Measurements from ENCODE around the gene FOXN3. TPM values are rescaled to one million over a fixed set of nuclear protein-coding genes. Genes with fewer than 3 reads are reported as not detected.
A peak's percentile ranks its signal among the peaks of the same experiment; 100 is the strongest.

FOXN3 gene
- total RNA-seq, 1 experiment from 2014 or later: 125 TPM

GRCh38 chr14:89279649-89280232, 137.3 kb downstream of the FOXN3 start:
- Histone ChIP-seq H3K4ac (ENCODE audit: low read depth, low read length) (no peak overlapping the region), H3K9ac (ENCODE audit: extremely low read depth, insufficient read length, low read length) (no peak overlapping the region), H2AFZ (ENCODE audit: low read length) (no peak overlapping the region), H2BK5ac (ENCODE audit: insufficient read length, low read length) (no peak overlapping the region), H3K27me3 (ENCODE audit: insufficient read depth, low read length) (no peaks in the 10 kb centered on the region), H3K4me1 (ENCODE audit: insufficient read depth, low read length) (peaks cover 8% of the 10 kb centered on the region; the same call in 1 of the 2 replicates), H3K56ac (ENCODE audit: insufficient read length, low read depth, low read length) (no peak overlapping the region), H3K9me3 (ENCODE audit: control insufficient read depth, low read depth, low read length) (no peaks in the 10 kb centered on the region), H3K23ac (ENCODE audit: insufficient read length, low read depth, low read length) (no peak overlapping the region), H3K79me1 (ENCODE audit: insufficient read depth, low read depth, low read length, poor library complexity, severe bottlenecking) (peaks cover 3% of the 10 kb centered on the region), H4K5ac (ENCODE audit: insufficient read length, low read depth, low read length) (no peak overlapping the region), H4K20me1 (ENCODE audit: control insufficient read depth, insufficient read depth, insufficient read length) (no peaks in the 10 kb centered on the region), H3K23me2 (ENCODE audit: insufficient read length, low read depth, low read length, poor library complexity, severe bottlenecking) (no peaks in the 10 kb centered on the region), H4K91ac (ENCODE audit: insufficient read length, low read depth, low read length) (no peak overlapping the region), H3T11ph (ENCODE audit: low read length) (no peak overlapping the region), H3K4me2 (ENCODE audit: insufficient read depth, insufficient read length, low read length) (no peak overlapping the region), H2BK15ac (ENCODE audit: low read depth, low read length) (no peak overlapping the region), H4K8ac (replicated peaks; ENCODE audit: insufficient read length, low read depth, low read length) (no peak overlapping the region), H3K79me2 (ENCODE audit: insufficient read depth, low read length) (peaks cover 13% of the 10 kb centered on the region; the same call in 1 of the 2 replicates), H2AK5ac (ENCODE audit: insufficient read length, low read length) (no peak overlapping the region), H2BK120ac (ENCODE audit: low read depth, low read length, poor library complexity, severe bottlenecking) (no peak overlapping the region), H3K14ac (ENCODE audit: insufficient read depth, low read length) (no peak overlapping the region), H2BK20ac (ENCODE audit: low read depth, low read length, poor library complexity, severe bottlenecking) (no peak overlapping the region), H3K18ac (ENCODE audit: insufficient read length, low read depth, low read length) (no peak overlapping the region), H2BK12ac (ENCODE audit: insufficient read length, low read depth, low read length) (no peak overlapping the region), H3K27ac (ENCODE audit: insufficient read length, low read depth, low read length) (no peak overlapping the region)
- peak overlapping the region in 1 of 3 experiments; percentile 49; a peak in 1 of 7 replicates for H3K27ac Mint-ChIP-seq
- TF ChIP-seq CTCF (conservative IDR thresholded peaks at IDR 0.05): 0 out of 3 replicates have a peak, but pooled peaks have one; percentile 8
- WGBS (ENCODE audit: extremely low coverage, insufficient read length, low lambda C conversion rate): no CpG with 5 or more reads among the region's 9 CpGs
- no peak overlapping the region for H3K4me3 Mint-ChIP-seq
- H3K9me3 Mint-ChIP-seq: no peaks in the 10 kb centered on the region
- peaks cover 7 to 59% (median 21%) of the 10 kb centered on the region in 3 experiments; a peak in 6 of 7 replicates for H3K36me3 Mint-ChIP-seq (ENCODE audit: insufficient read depth in 1 of 3, low read depth in 3 of 3)
- H3K27me3 Mint-ChIP-seq (ENCODE audit: low read depth): no peaks in the 10 kb centered on the region
- DNase-seq: no peak
- H3K4me1 Mint-ChIP-seq: peaks cover 32 to 37% of the 10 kb centered on the region in 2 experiments
